Esophagus squamous epithelium (tissue), 5 donors: ENCODE data around the gene NPNT. TPM values are rescaled to one million over a fixed set of nuclear protein-coding genes. Genes with fewer than 3 reads are reported as not detected.

Experiments used
- DNase-seq: peaks from one replicate; lab custom pipeline; 2025; lab: John Stamatoyannopoulos, UW
- H3K27ac ChIP-seq, 4 donors: fragments of 200-600 bp; sonication (generic); one replicate each; pipeline ENCODE4 v1.5.1; 2016 to 2019; ENCODE audit warnings: mild to moderate bottlenecking in 1 of 4
- H3K27me3 ChIP-seq, 4 donors: fragments of 200-600 bp; sonication (generic); 1 replicate in 3 of 4; 2 replicates in 1 of 4; pipeline versions ENCODE4 v1.5.1 to v1.6.0; 2017 to 2021; ENCODE audit warnings: antibody characterized with exemption in 1 of 4
- H3K36me3 ChIP-seq, 3 donors: fragments of 200-600 bp; sonication (generic); one replicate each; pipeline ENCODE4 v1.5.1; 2016 to 2019
- H3K4me1 ChIP-seq, 3 donors: fragments of 200-600 bp; sonication (generic); one replicate each; pipeline ENCODE4 v1.5.1; 2017 to 2019
- H3K4me3 ChIP-seq, 4 donors: fragments of 200-600 bp; sonication (generic); 1 replicate in 3 of 4; 2 replicates in 1 of 4; pipeline ENCODE4 v1.5.1; 2016 to 2019; ENCODE audit warnings: mild to moderate bottlenecking in 2 of 4, moderate library complexity in 1 of 4
- H3K9me3 ChIP-seq, 3 donors: fragments of 200-600 bp; sonication (generic); one replicate each; pipeline ENCODE4 v1.5.1; 2016 to 2019
- CTCF ChIP-seq, 6 experiments: fragments of 450-650 bp in 4 of 6; fragments of 200-600 bp in 2 of 6; sonication (generic) in 2 of 6; IDR thresholded peaks; one replicate each; pipeline ENCODE4 v1.5.1; 2016 to 2019; ENCODE audit warnings: antibody characterized with exemption in 6 of 6, mild to moderate bottlenecking in 4 of 6, moderate library complexity in 4 of 6
- POLR2A ChIP-seq, 4 donors: fragments of 450-650 bp; IDR thresholded peaks; one replicate each; pipeline ENCODE4 v1.6.1; 2017; ENCODE audit warnings: antibody characterized with exemption in 4 of 4, mild to moderate bottlenecking in 4 of 4, moderate library complexity in 3 of 4
- WGBS, 2 donors: methylation state at CpG; one replicate each; pipeline ENCODE4 v1.1.5; 2018; 5-methylcytosine and 5-hydroxymethylcytosine counted together
- intact Hi-C: fragments of 100-400 bp; cut with DNase I; formaldehyde crosslinking; loops from one replicate; pipeline ENCODE4 v1.15.0; 2022
- total RNA-seq, 4 donors: library from RNA; depleted of rRNA; stranded (reverse); fragments of >200 nt; gene quantifications; one replicate each; pipeline ENCODE4 v1.1.0, GENCODE V29; 2016
- donor health status: DM: yes; HTN: yes; CAD: no.

NPNT gene
- total RNA-seq, 4 donors from 2014 or later, result 7.5 to 17.2 (median 15.7) TPM

DNA sequence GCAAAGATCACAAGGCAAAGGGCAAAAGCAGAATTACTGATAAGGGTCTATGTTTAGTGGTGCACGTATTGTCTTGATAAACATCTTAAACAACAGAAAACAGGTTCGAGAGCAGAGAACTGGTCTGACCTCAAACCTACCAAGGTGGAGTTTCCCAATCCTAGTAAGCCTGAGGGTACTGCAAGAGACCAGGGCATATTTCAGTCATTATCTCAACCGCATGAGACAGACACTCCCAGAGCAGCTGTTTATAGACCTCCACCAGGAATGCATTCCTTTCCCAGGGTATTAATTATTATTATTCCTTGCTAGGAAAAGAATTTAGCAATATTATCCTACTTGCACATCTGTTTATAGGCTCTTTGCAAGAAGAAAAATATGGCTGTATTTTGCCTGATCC lies 51.5 kb downstream of the NPNT start:
- no peaks in the 10 kb centered on the region for H3K27me3 ChIP-seq
- H3K9me3 ChIP-seq, result peaks cover 0 to 4% (median 0%) of the 10 kb centered on the region in 3 donors
- DNase-seq, result no peak
- no peak for TF ChIP-seq CTCF (IDR thresholded peaks at IDR 0.05)
- WGBS, 2 donors, result 76 to 85% methylated on average over 3 of the region's 3 CpGs
- H3K4me1 ChIP-seq, result no peaks in the 10 kb centered on the region
- H3K27ac ChIP-seq, result no peak overlapping the region
- intact Hi-C loops, result no loop called here
- peaks cover 0 to 6% (median 0%) of the 10 kb centered on the region in 3 donors for H3K36me3 ChIP-seq
- H3K4me3 ChIP-seq, result no peak overlapping the region

DNA sequence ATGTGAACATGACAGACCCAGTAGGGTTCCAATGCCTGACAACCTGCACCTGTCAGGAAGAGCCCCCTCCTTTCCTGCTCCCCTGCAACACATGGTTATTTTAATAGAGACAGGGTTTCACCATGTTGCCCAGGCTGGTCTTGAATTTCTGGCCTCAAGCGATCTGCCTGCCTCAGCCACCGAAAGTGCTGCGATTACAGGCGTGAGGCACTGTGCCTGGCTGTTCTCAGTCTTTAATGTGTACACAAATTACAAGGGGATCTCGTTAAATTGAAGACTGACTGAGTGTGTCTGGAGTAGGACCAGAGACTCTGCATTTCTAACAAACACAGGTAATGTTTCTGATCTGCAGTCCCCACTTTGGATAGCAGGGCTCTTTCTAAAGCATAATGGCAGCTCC lies 55.4 kb downstream of the NPNT start:
- Histone ChIP-seq H3K9me3 (peaks cover 0 to 4% (median 0%) of the 10 kb centered on the region in 3 donors), H3K4me1 (no peaks in the 10 kb centered on the region), H3K4me3 (no peak overlapping the region), H3K27me3 (no peaks in the 10 kb centered on the region), H3K27ac (no peak overlapping the region), H3K36me3 (peaks cover 0 to 6% (median 0%) of the 10 kb centered on the region in 3 donors)
- intact Hi-C loops, result no loop called here
- 89 to 97% methylated on average over 5 of the region's 5 CpGs for WGBS, 2 donors
- TF ChIP-seq POLR2A (IDR thresholded peaks at IDR 0.05), result no peak
- no peak for TF ChIP-seq CTCF (IDR thresholded peaks at IDR 0.05)
- no peak for DNase-seq

GRCh38 chr4:105951198-105951597 lies 55.9 kb downstream of the NPNT start:
- no peaks in the 10 kb centered on the region for H3K4me1 ChIP-seq
- H3K27ac ChIP-seq, result no peak overlapping the region
- no peak overlapping the region for H3K4me3 ChIP-seq
- H3K9me3 ChIP-seq, result peaks cover 0 to 4% (median 0%) of the 10 kb centered on the region in 3 donors
- H3K36me3 ChIP-seq, result peaks cover 0 to 6% (median 0%) of the 10 kb centered on the region in 3 donors
- intact Hi-C loops, result no loop called here
- no peak for DNase-seq
- TF ChIP-seq CTCF (IDR thresholded peaks at IDR 0.05) (no peak), POLR2A (IDR thresholded peaks at IDR 0.05) (no peak)
- H3K27me3 ChIP-seq, result no peaks in the 10 kb centered on the region
- WGBS, 2 donors, result 48 to 65% methylated on average over 3 of the region's 3 CpGs

- 89 to 93% methylated on average over 3 of the region's 3 CpGs for WGBS, 2 donors
- no peaks in the 10 kb centered on the region for H3K27me3 ChIP-seq
- no peaks in the 10 kb centered on the region for H3K36me3 ChIP-seq
- DNase-seq, result no peak
- H3K9me3 ChIP-seq, result no peaks in the 10 kb centered on the region
- no peak overlapping the region for H3K27ac ChIP-seq
- TF ChIP-seq CTCF (IDR thresholded peaks at IDR 0.05) (no peak), POLR2A (IDR thresholded peaks at IDR 0.05) (no peak)
- intact Hi-C loops, result no loop called here
- no peaks in the 10 kb centered on the region for H3K4me1 ChIP-seq
- H3K4me3 ChIP-seq, result no peak overlapping the region
These were observed 57.3 kb downstream of the NPNT start for GRCh38 chr4:105952591-105952990.

DNA sequence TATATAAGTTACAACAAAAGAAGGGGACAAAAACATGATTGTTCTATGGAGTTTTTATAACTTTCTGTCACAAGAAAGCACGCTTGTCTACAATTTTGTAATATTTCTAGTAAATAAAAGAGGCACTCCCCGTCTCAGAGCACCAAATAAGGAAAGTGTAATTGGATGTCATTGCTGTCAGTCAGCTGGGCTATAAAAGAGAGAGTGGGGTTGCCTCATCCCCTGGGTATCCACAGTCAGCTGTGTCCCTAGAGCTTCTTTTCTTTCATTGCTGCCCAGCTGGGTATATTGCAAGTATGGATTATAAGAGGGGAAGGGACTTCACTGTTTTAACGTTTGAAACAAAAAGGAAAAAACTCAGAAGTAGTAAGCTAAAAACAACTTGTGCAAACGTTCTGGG lies 61.3 kb downstream of the NPNT start:
- DNase-seq, result no peak
- no peaks in the 10 kb centered on the region for H3K4me1 ChIP-seq
- no peaks in the 10 kb centered on the region for H3K9me3 ChIP-seq
- H3K27ac ChIP-seq, result no peak overlapping the region
- H3K36me3 ChIP-seq, result no peaks in the 10 kb centered on the region
- H3K4me3 ChIP-seq, result no peak overlapping the region
- WGBS, 2 donors, result 53% methylated on average over 4 of the region's 4 CpGs
- H3K27me3 ChIP-seq, result no peaks in the 10 kb centered on the region
- intact Hi-C loops, result no loop called here
- TF ChIP-seq CTCF (IDR thresholded peaks at IDR 0.05) (no peak), POLR2A (IDR thresholded peaks at IDR 0.05) (no peak)
